ENCODE results near the gene SELL. TPM values are rescaled to one million over a fixed set of nuclear protein-coding genes. Genes with fewer than 3 reads are reported as not detected.
A peak's percentile ranks its signal among the peaks of the same experiment; 100 is the strongest.
"Not testable (repeated sequence)": the region's sequence is repeated elsewhere in the genome, so short reads cannot be mapped to it uniquely, and the experiment has no call there.

Gene SELL
- total RNA-seq, 1 donor = 339 TPM

GRCh38 chr1:169707912-169708604 is 3.4 kb downstream of the SELL start:
- DNase-seq (ENCODE audit: low read depth in 2 of 3, low spot score in 2 of 3) = no peak

GRCh38 chr1:169704797-169705196 is 6.6 kb downstream of the SELL start:
- DNase-seq (ENCODE audit: low read depth in 2 of 3, low spot score in 2 of 3) = no peak

GRCh38 chr1:169701261-169702005 is 10.0 kb downstream of the SELL start:
- DNase-seq (ENCODE audit: low read depth in 2 of 3, low spot score in 2 of 3) = no peak

GRCh38 chr1:169699707-169700106 is 11.7 kb downstream of the SELL start:
- no peak for DNase-seq (ENCODE audit: low read depth in 2 of 3, low spot score in 2 of 3)

- DNase-seq (ENCODE audit: low read depth in 2 of 3, low spot score in 2 of 3) = peak in 2 of 3 donors; percentile 45 to 85
Measured at GRCh38 chr1:169698976-169699375, 12.4 kb downstream of the SELL start.

GRCh38 chr1:169697755-169698154 is 13.7 kb downstream of the SELL start:
- no peak for DNase-seq (ENCODE audit: low read depth in 2 of 3, low spot score in 2 of 3)

- DNase-seq (ENCODE audit: low read depth in 2 of 3, low spot score in 2 of 3) = peak in 1 of 3 donors; percentile 37
Measured at GRCh38 chr1:169696273-169697100, 14.9 kb downstream of the SELL start.

GRCh38 chr1:169694304-169695075 is 16.9 kb downstream of the SELL start:
- peak in 2 of 3 donors; percentile 67 to 93 for DNase-seq (ENCODE audit: low read depth in 2 of 3, low spot score in 2 of 3)

GRCh38 chr1:169692756-169693460 is 18.5 kb downstream of the SELL start:
- DNase-seq (ENCODE audit: low read depth in 2 of 3, low spot score in 2 of 3) = peak in 1 of 3 donors; percentile 68

GRCh38 chr1:169690489-169690888 is 20.9 kb downstream of the SELL start:
- DNase-seq (ENCODE audit: low read depth in 2 of 3, low spot score in 2 of 3) = no peak

GRCh38 chr1:169689395-169689794 is 22.0 kb downstream of the SELL start:
- no peak for DNase-seq (ENCODE audit: low read depth in 2 of 3, low spot score in 2 of 3)

GRCh38 chr1:169688377-169688776 is 23.0 kb downstream of the SELL start:
- DNase-seq (ENCODE audit: low read depth in 2 of 3, low spot score in 2 of 3) = not testable (repeated sequence)

- no peak for DNase-seq (ENCODE audit: low read depth in 2 of 3, low spot score in 2 of 3)
Measured at GRCh38 chr1:169683661-169684060, 27.8 kb downstream of the SELL start.

- not testable (repeated sequence) for DNase-seq (ENCODE audit: low read depth in 2 of 3, low spot score in 2 of 3)
Measured at GRCh38 chr1:169683168-169683567, 28.3 kb downstream of the SELL start.

- DNase-seq (ENCODE audit: low read depth in 2 of 3, low spot score in 2 of 3) = no peak
Measured at GRCh38 chr1:169682071-169682470, 29.3 kb downstream of the SELL start.

GRCh38 chr1:169681140-169681539 is 30.3 kb downstream of the SELL start:
- no peak for DNase-seq (ENCODE audit: low read depth in 2 of 3, low spot score in 2 of 3)

- DNase-seq (ENCODE audit: low read depth in 2 of 3, low spot score in 2 of 3) = no peak
Measured at GRCh38 chr1:169680377-169681019, 30.9 kb downstream of the SELL start.

GRCh38 chr1:169679692-169680091 is 31.7 kb downstream of the SELL start:
- no peak for DNase-seq (ENCODE audit: low read depth in 2 of 3, low spot score in 2 of 3)

GRCh38 chr1:169676001-169676400 is 35.4 kb downstream of the SELL start:
- DNase-seq (ENCODE audit: low read depth in 2 of 3, low spot score in 2 of 3) = no peak

Measured in hematopoietic multipotent progenitor cell (in vitro differentiated cells).